Dendritic cell treated with granulocyte-macrophage colony-stimulating factor and Interleukin-4, amounts not matched to agents 40 ng/mL and 50 ng/mL, for 4 days (primary cell): Measurements from ENCODE around the gene NPAS2.

ENCODE experiments used
- H3K27ac Mint-ChIP-seq: one replicate; pipeline ENCODE4 v1.8.0; 2022; ENCODE audit warnings: mild to moderate bottlenecking, mixed read lengths
- H3K27me3 Mint-ChIP-seq: one replicate; pipeline ENCODE4 v1.8.0; 2022; ENCODE audit warnings: mild to moderate bottlenecking, mixed read lengths
- H3K36me3 Mint-ChIP-seq: one replicate; pipeline ENCODE4 v1.8.0; 2022; ENCODE audit warnings: low read depth, mixed read lengths
- H3K4me1 Mint-ChIP-seq: one replicate; pipeline ENCODE4 v1.8.0; 2022; ENCODE audit warnings: low read depth, mixed read lengths
- H3K4me3 Mint-ChIP-seq: one replicate; pipeline ENCODE4 v1.8.0; 2022; ENCODE audit warnings: mild to moderate bottlenecking, moderate library complexity, mixed read lengths
- H3K9me3 Mint-ChIP-seq: one replicate; pipeline ENCODE4 v1.8.0; 2022; ENCODE audit warnings: mixed read lengths
- intact Hi-C: fragments of 100-400 bp; cut with micrococcal nuclease; formaldehyde crosslinking; loops from one replicate; pipeline ENCODE4 v1.15.0; 2022

The NPAS2 gene

DNA sequence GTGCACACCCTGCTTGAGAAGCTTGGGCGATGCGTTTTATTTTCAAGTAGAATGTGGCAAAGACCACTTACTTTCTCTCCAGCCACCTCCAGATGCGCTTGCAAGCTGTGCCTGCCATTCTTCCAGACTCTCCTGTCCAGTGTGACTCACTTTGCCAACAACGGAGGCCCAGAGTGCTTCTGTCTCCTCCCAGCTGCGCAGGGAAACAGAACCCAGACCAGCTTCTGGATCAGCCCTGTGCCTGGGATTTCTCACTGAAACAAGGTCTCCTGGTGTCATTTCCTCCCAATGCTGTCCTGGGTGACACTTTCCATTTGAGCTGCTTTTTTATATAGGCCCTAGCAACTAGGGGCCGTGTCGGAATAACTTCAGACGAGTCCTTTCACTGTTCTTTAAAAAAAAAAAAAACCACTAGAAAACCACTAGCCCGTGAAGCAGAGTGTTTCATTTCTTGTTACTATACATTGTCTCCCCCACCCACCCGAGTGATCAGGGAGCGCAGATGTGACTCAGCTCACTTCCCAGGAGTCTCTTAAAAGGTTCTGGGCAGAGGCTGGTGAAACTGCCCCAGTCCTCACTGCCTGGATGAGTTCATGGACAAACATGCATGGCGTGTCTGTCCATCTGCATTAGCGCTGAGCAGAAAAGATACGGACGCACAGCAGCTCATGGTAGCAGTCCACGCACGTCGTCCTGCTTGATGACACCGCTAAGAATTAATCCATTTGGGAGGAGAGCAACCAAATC lies 156.9 kb downstream of the NPAS2 start:
- Mint-ChIP-seq H3K27ac (no peak overlapping the region), H3K9me3 (no peaks in the 10 kb centered on the region), H3K27me3 (peaks cover 1% of the 10 kb centered on the region), H3K4me1 (no peaks in the 10 kb centered on the region), H3K36me3 (no peaks in the 10 kb centered on the region), H3K4me3 (no peak overlapping the region)
- intact Hi-C loops, result no loop called here

DNA sequence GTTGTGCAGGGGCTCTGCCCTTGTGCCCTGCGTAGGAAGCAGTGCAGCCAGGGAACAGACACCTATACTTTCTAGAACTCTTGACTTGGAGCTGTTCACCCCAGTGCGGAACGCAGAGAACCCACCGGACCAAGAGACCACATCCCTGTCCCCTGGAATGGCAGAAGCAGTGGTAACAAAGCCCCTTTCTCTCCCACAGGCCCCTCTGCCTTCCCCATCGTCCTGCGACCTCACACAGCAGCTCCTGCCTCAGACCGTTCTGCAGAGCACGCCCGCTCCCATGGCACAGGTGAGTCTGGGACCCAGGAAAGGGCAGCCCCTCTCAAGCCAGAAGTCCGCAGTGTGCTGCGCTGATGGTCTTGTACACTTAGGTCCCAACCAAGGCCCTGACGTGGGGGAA lies 157.6 kb downstream of the NPAS2 start:
- Mint-ChIP-seq H3K36me3 (no peaks in the 10 kb centered on the region), H3K4me1 (no peaks in the 10 kb centered on the region), H3K27ac (no peak overlapping the region), H3K4me3 (no peak overlapping the region), H3K27me3 (peaks cover 1% of the 10 kb centered on the region), H3K9me3 (no peaks in the 10 kb centered on the region)
- intact Hi-C loops, result no loop called here

DNA sequence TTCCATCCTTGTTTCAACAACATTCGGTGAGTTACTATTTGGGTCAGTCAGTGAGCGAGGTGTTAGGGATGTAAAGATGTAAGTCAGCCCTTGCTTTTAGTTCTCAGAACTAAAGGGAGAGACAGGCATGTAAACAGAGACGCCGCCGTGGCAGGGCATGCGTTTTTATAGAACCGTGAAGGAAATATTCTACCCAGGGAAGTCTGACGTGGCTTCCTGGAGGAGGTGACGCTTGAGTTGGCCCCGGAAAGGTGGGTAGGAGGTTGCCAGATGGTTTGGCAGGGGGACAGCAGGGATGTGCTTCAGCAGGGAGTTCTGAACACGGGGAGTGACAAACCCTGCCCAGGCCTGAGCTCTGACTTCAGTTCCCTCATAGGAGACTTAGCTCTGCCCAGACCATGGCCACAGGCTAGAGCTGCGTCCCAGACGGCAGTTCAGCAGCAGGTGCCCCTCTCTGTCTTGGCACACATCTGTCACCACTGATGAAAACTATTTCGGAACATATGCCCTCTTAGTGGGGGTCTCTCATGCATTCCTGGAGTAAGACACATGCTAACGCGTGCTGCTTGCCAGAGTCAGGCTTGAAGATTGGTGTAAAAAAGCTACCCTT lies 158.7 kb downstream of the NPAS2 start:
- H3K4me3 Mint-ChIP-seq, result no peak overlapping the region
- H3K36me3 Mint-ChIP-seq, result no peaks in the 10 kb centered on the region
- H3K4me1 Mint-ChIP-seq, result no peaks in the 10 kb centered on the region
- H3K27me3 Mint-ChIP-seq, result peaks cover 1% of the 10 kb centered on the region
- intact Hi-C loops, result no loop called here
- H3K9me3 Mint-ChIP-seq, result no peaks in the 10 kb centered on the region
- no peak overlapping the region for H3K27ac Mint-ChIP-seq

DNA sequence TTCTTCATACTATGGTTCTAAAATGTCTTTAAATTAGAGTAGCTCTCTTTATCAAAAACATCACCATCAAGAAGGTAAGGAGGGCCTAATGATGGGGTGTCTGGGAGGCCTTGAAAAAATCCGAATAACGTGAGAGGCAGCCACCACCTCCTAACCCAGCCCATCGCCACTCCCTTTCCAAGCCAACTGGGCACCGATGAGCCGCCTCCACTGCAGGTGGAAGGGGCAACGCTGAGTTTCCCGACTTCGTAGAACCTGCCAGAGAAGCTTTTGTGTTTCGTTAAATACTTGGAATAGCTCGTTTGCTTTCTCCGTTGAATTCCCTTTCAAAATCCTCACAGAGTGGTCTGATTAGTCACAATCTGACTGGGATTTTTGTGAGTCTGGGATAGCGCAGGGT lies 160.1 kb downstream of the NPAS2 start:
- H3K9me3 Mint-ChIP-seq, result no peaks in the 10 kb centered on the region
- peaks cover 3% of the 10 kb centered on the region for H3K27me3 Mint-ChIP-seq
- H3K4me1 Mint-ChIP-seq, result no peaks in the 10 kb centered on the region
- H3K27ac Mint-ChIP-seq, result no peak overlapping the region
- no peaks in the 10 kb centered on the region for H3K36me3 Mint-ChIP-seq
- intact Hi-C loops, result loop anchor here (10.0 kb wide), 1 partner anchor 555 kb away; no protein-coding TSS in a partner anchor
- H3K4me3 Mint-ChIP-seq, result no peak overlapping the region

DNA sequence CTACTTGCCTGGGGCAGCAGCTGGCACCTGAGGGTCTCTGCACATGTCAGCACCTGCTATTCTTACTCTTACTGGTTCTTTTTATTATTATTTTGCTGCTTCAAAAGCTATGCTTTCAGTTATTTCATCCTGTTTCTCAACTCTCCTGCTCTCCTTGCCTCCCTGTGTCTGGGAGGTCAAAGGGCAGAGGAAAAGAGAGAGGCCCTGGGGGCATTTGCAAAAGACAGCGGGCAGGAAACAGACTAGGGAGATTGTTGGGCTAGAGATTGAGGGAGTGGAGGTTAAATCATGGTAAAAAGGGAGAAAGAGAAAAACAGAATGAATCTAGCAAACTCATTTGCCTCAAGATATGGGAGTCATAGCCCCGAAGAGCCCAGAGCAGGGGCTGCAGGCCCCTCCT lies 161.1 kb downstream of the NPAS2 start:
- H3K27me3 Mint-ChIP-seq, result peaks cover 5% of the 10 kb centered on the region
- H3K27ac Mint-ChIP-seq, result no peak overlapping the region
- no peaks in the 10 kb centered on the region for H3K4me1 Mint-ChIP-seq
- no peaks in the 10 kb centered on the region for H3K36me3 Mint-ChIP-seq
- no peaks in the 10 kb centered on the region for H3K9me3 Mint-ChIP-seq
- H3K4me3 Mint-ChIP-seq, result no peak overlapping the region
- intact Hi-C loops, result loop anchor here (10.0 kb wide), 1 partner anchor 556 kb away; no protein-coding TSS in a partner anchor

DNA sequence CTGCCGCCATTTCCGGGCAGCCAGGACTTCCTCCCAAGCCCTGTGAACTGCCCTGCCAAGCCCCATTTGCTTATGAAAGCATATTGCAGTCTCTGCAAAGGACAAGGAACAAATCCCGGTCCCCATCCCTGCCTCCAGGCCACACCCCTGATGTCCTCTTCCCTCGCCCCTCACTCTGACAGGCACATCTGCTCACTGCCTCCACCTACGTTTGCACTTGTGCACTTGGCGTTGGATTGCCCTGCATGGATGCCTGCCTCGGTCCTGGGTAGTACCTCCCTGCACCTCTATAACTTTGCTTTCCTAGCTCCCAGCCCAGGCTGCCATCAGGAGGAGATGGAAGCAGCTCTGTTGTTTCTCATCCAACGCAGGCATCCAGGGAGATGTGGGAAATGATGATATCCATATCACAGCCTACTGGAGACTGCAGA lies 162.5 kb downstream of the NPAS2 start:
- Mint-ChIP-seq H3K9me3 (no peaks in the 10 kb centered on the region), H3K4me3 (no peak overlapping the region), H3K27me3 (peaks cover 5% of the 10 kb centered on the region), H3K36me3 (no peaks in the 10 kb centered on the region), H3K4me1 (no peaks in the 10 kb centered on the region), H3K27ac (no peak overlapping the region)
- intact Hi-C loops, result loop anchor here (10.0 kb wide), 1 partner anchor 558 kb away; no protein-coding TSS in a partner anchor

DNA sequence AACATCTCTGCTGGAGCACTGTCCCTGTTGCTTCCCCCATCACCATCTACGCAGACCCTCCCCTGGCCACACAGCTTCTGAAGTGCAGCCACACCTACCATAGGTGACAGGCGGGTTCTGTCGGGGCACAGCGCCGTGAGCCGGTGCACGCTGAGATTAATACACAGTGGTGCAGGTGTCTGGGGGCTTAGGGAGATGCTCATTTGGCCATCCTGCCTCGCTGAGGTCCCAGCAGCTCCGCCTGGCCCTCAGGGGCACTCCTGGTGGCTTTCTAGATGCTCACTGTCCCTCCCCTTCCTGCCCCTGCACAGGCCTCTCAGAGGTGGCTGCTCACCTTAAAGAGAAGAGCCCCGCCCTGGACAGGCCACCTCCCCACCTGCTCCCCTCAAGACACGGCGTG lies 163.3 kb downstream of the NPAS2 start:
- Mint-ChIP-seq H3K36me3 (no peaks in the 10 kb centered on the region), H3K27me3 (peaks cover 5% of the 10 kb centered on the region)
- intact Hi-C loops, result loop anchor here (10.0 kb wide), 1 partner anchor 558 kb away; no protein-coding TSS in a partner anchor

DNA sequence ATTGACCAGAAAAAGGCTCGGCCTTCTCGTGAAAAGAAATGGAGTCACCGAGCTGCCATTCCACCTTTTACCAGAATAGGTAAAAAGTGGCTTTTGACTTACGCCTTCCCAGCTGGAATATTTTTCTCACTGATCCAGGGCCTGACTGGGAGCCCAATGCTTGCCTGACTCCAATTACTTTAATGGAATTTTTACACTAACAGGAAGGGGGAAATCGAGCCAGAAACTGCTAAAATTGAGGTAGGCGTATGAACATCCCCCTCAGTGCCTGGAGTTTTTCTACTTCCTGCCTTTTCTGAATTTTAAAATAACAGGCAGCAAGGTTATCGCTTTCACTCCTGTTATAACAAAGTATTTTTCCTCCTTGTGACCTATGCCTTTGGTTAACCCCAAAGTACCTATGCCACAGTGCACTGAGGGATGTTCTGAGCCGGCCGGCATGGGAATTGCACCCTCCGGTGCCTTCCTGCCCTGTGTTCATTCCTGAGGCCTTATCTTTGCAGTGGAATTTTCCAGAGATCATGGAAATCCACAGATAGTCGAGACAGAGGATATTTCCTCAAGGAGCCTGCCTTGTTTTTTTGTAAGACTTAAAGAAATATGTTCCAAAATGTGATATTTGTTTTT lies 163.9 kb downstream of the NPAS2 start:
- H3K9me3 Mint-ChIP-seq, result no peaks in the 10 kb centered on the region
- H3K36me3 Mint-ChIP-seq, result no peaks in the 10 kb centered on the region
- no peaks in the 10 kb centered on the region for H3K4me1 Mint-ChIP-seq
- intact Hi-C loops, result loop anchor here (10.0 kb wide), 1 partner anchor 559 kb away; no protein-coding TSS in a partner anchor
- H3K4me3 Mint-ChIP-seq, result no peak overlapping the region
- no peak overlapping the region for H3K27ac Mint-ChIP-seq
- H3K27me3 Mint-ChIP-seq, result peaks cover 5% of the 10 kb centered on the region

More for the DNA sequence above, 163.3 kb downstream of the NPAS2 start:
- Mint-ChIP-seq H3K27ac (no peak overlapping the region), H3K4me3 (no peak overlapping the region), H3K4me1 (no peaks in the 10 kb centered on the region), H3K9me3 (no peaks in the 10 kb centered on the region)

DNA sequence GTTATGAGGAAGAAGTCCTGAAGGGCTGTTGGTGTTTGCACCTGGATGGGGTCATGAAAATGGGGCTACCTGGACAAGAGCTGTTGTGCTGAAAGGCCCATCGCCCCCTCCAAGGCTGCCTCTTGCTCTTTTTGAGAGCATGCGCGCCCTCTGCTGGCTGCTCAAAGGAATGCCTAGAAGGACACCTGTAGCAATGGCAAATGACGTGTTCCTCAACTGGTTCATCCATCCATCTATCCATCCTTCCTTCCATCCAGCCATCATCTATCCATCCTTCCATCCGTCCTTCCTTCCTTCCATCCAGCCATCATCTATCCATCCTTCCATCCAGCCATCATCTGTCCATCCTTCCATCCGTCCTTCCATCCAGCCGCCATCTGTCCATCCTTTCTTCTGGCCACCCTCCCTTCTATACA lies 165.0 kb downstream of the NPAS2 start:
- H3K27me3 Mint-ChIP-seq, result peaks cover 5% of the 10 kb centered on the region
- H3K4me3 Mint-ChIP-seq, result no peak overlapping the region
- H3K9me3 Mint-ChIP-seq, result no peaks in the 10 kb centered on the region
- no peaks in the 10 kb centered on the region for H3K36me3 Mint-ChIP-seq
- H3K27ac Mint-ChIP-seq, result no peak overlapping the region
- intact Hi-C loops, result loop anchor here (1.0 to 10.0 kb wide), 3 partner anchors 255 to 560 kb away; no protein-coding TSS in a partner anchor
- H3K4me1 Mint-ChIP-seq, result no peaks in the 10 kb centered on the region

DNA sequence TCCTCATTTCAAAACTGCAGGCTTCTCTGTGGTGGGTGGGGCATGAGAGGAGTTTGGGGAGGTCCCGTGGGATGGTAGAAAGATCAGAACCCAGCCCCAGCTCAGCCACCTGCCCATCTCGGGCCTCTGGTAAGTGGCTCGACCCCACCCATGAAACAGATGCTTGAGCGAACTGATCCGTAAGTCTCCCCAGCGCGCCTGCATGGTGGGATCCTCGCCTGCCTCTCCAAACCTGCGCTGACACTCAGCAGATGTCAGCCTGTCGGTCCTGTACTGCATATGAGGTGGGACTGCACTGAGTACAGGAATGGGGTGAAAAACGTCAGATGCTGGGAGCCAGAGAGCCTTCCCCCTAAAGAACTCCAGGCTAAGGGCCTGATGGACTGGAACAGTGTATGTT lies 166.2 kb downstream of the NPAS2 start:
- Mint-ChIP-seq H3K4me3 (no peak overlapping the region), H3K27ac (no peak overlapping the region), H3K4me1 (no peaks in the 10 kb centered on the region), H3K9me3 (no peaks in the 10 kb centered on the region), H3K27me3 (peaks cover 4% of the 10 kb centered on the region), H3K36me3 (no peaks in the 10 kb centered on the region)
- intact Hi-C loops, result loop anchor here (10.0 kb wide), 1 partner anchor 561 kb away; no protein-coding TSS in a partner anchor

DNA sequence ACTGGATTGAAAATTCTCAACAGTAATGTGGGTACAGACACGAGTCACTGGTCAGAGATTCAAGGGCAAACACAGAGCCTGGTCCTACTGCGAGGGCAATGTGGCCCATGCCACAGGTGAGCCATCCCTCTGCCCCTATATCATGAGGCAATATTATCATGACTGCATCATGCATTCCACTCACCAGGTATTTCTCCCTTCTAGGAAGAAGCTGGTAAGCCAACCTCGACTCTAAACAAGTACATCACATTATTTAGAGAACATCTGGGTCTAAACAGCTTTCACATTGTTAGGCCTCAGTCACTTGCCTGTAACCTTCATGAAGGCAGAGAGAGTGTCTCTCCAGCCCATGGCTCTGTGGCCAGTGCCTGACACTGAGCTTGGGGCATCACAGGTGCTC lies 167.6 kb downstream of the NPAS2 start:
- intact Hi-C loops, result loop anchor here (10.0 kb wide), 1 partner anchor 563 kb away; no protein-coding TSS in a partner anchor
- Mint-ChIP-seq H3K27ac (no peak overlapping the region), H3K4me1 (peaks cover 5% of the 10 kb centered on the region), H3K4me3 (no peak overlapping the region), H3K9me3 (no peaks in the 10 kb centered on the region), H3K36me3 (no peaks in the 10 kb centered on the region), H3K27me3 (peaks cover 4% of the 10 kb centered on the region)

DNA sequence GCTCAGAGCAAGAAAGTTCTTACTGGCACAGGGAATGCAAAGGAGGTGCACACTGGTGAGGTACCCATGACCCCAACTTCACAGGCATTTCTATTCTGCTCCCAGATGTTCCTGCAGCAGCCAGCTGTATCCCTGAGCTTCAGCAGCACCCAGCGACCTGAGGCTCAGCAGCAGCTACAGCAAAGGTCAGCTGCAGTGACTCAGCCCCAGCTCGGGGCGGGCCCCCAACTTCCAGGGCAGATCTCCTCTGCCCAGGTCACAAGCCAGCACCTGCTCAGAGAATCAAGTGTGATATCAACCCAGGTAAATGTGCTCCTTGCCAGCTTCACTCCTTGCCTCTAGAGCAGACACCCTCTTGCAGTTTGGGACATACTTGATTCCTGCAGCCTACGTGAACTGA lies 168.0 kb downstream of the NPAS2 start:
- Mint-ChIP-seq H3K4me3 (no peak overlapping the region), H3K36me3 (no peaks in the 10 kb centered on the region), H3K27ac (no peak overlapping the region), H3K27me3 (peaks cover 4% of the 10 kb centered on the region), H3K4me1 (peaks cover 7% of the 10 kb centered on the region), H3K9me3 (no peaks in the 10 kb centered on the region)
- intact Hi-C loops, result loop anchor here (10.0 kb wide), 1 partner anchor 563 kb away; no protein-coding TSS in a partner anchor

DNA sequence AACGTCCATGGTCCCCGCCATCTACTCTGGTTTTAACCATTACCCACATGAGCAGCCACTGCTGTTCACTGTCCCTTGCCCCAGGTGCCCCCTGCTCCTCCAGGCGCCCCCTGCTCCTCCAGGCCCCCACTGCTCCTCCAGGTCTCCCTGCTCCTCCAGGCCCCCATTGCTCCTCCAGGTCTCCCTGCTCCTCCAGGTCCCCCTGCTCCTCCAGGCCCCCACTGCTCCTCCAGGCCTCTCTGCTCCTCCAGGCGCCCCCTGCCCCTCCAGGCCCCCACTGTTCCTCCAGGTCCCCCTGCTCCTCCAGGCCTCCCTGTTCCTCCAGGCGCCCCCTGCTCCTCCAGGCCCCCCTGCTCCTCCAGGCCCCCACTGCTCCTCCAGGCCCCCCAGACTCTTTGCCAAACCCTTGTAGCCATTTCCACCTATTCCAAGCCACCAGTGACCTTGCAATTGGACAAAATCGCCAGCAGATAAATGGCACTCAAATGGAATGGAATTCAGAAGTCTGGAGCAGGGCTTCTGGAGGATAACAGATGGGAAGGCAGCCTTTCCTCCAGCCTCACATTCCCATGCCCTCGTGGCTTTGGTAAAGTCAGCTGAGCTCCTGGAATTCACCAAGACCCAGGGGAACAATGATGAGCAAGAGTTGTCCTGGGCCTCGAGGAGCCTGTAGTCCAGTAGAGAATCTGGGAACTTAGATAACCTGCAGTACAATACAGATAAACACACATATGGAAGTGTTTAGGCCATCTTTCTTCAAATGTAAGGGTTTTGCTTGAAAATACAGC lies 168.9 kb downstream of the NPAS2 start:
- Mint-ChIP-seq H3K27me3 (peaks cover 4% of the 10 kb centered on the region), H3K36me3 (no peaks in the 10 kb centered on the region), H3K9me3 (no peaks in the 10 kb centered on the region), H3K4me1 (peaks cover 7% of the 10 kb centered on the region), H3K4me3 (no peak overlapping the region), H3K27ac (no peak overlapping the region)
- intact Hi-C loops, result loop anchor here (10.0 kb wide), 1 partner anchor 564 kb away; no protein-coding TSS in a partner anchor
